Aorta (tissue), 5 donors: ENCODE data around the gene NAPA. TPM values are rescaled to one million over a fixed set of nuclear protein-coding genes. Genes with fewer than 3 reads are reported as not detected.

Experiments used
- ATAC-seq: fragments of 200-7000 bp; cut with Tn5 transposase; one replicate; pipeline ENCODE4 v1.9.1; 2022; ENCODE audit warnings: moderate library complexity; ENCODE audit not compliant: low FRiP score
- DNase-seq, 2 donors: peaks; one replicate each; pipeline ENCODE4 v3.0.0-alpha.2; 2020
- H3K27ac ChIP-seq, 2 donors: one replicate each; pipeline ENCODE4 v1.5.1; 2013; ENCODE audit warnings: low read length in 2 of 2, mild to moderate bottlenecking in 2 of 2, moderate library complexity in 2 of 2, control low read depth in 1 of 2, inconsistent platforms in 1 of 2, low read depth in 1 of 2
- H3K27me3 ChIP-seq, 2 donors: one replicate each; pipeline ENCODE4 v1.6.1; 2013; ENCODE audit warnings: control low read depth in 1 of 2, low read length in 1 of 2, mild to moderate bottlenecking in 1 of 2, moderate library complexity in 1 of 2; ENCODE audit not compliant: insufficient read depth in 2 of 2, control insufficient read depth in 1 of 2
- H3K36me3 ChIP-seq, 2 donors: one replicate each; pipeline ENCODE4 v1.6.1; 2013; ENCODE audit warnings: control low read depth in 1 of 2, low read length in 1 of 2, mild to moderate bottlenecking in 1 of 2; ENCODE audit not compliant: insufficient read depth in 2 of 2, control insufficient read depth in 1 of 2
- H3K4me1 ChIP-seq, 2 donors: one replicate each; pipeline ENCODE4 v1.6.1; 2013; ENCODE audit warnings: low read length in 2 of 2, control low read depth in 1 of 2, mild to moderate bottlenecking in 1 of 2, moderate library complexity in 1 of 2; ENCODE audit not compliant: insufficient read depth in 2 of 2, control insufficient read depth in 1 of 2
- H3K4me3 ChIP-seq, 2 donors: one replicate each; pipeline ENCODE4 v1.5.1; 2013; ENCODE audit warnings: low read length in 2 of 2, control low read depth in 1 of 2, mild to moderate bottlenecking in 1 of 2
- H3K9me3 ChIP-seq: one replicate; pipeline ENCODE4 v1.6.1; 2013; ENCODE audit warnings: mild to moderate bottlenecking, low read length; ENCODE audit not compliant: control insufficient read depth
- WGBS, 2 donors: extraction: QIAGEN DNeasy Blood & Tissue Kit; methylation state at CpG; one replicate each; pipeline ENCODE4 v1.1.7; 2013; 5-methylcytosine and 5-hydroxymethylcytosine counted together
- intact Hi-C, 2 donors: fragments of 100-400 bp; cut with DNase I; formaldehyde crosslinking; loops; one replicate each; pipeline versions ENCODE4 v1.14.2 to v1.15.0; 2022
- polyA plus RNA-seq, 2 donors: library from polyadenylated mRNA; stranded (reverse); fragments of 200-250 nt; gene quantifications; one replicate each; pipeline ENCODE4 v1.2.3, GENCODE V29; 2013
- total RNA-seq, 2 donors: library from RNA; stranded (reverse); fragmentation: NEBNext Ultra II Directional; extraction: Animal tissue kit (Norgen Biotek cat#: 25700); gene quantifications; one replicate each; pipeline ENCODE4 v1.2.1, GENCODE V29; 2021
- donor health status: healthy with polysubstance abuse.
- donor health status: Bipolar disorder and iron deficiency.
- donor health status: DM: no; HTN: no; CAD: no.
- donor health status: DM: no; HTN: no; CAD: no.
- donor health status: DM: yes; HTN: yes; CAD: no.

Gene NAPA
- total and polyA plus RNA-seq, 4 donors, result 61.7 to 94.0 (median 71.7) TPM

- DNase-seq (no peak), ATAC-seq (no peak)
- Histone ChIP-seq H3K4me3 (no peak overlapping the region), H3K9me3 (no peaks in the 10 kb centered on the region), H3K4me1 (no peaks in the 10 kb centered on the region), H3K27ac (no peak overlapping the region), H3K36me3 (no peaks in the 10 kb centered on the region), H3K27me3 (no peaks in the 10 kb centered on the region)
- WGBS, 2 donors, result 39 to 42% methylated on average over 14 of the region's 14 CpGs
- intact Hi-C loops, result no loop called here
Measured at GRCh38 chr19:47531640-47532387, 17.0 kb upstream of the NAPA start.

GRCh38 chr19:47529018-47529742 lies 14.3 kb upstream of the NAPA start:
- no peak overlapping the region for H3K4me3 ChIP-seq
- H3K36me3 ChIP-seq, result no peaks in the 10 kb centered on the region
- no peaks in the 10 kb centered on the region for H3K27me3 ChIP-seq
- ATAC-seq (no peak), DNase-seq (no peak)
- H3K9me3 ChIP-seq, result no peaks in the 10 kb centered on the region
- no peak overlapping the region for H3K27ac ChIP-seq
- intact Hi-C loops, result no loop called here
- 77 to 80% methylated on average over 16 of the region's 16 CpGs for WGBS, 2 donors
- H3K4me1 ChIP-seq, result no peaks in the 10 kb centered on the region

DNA sequence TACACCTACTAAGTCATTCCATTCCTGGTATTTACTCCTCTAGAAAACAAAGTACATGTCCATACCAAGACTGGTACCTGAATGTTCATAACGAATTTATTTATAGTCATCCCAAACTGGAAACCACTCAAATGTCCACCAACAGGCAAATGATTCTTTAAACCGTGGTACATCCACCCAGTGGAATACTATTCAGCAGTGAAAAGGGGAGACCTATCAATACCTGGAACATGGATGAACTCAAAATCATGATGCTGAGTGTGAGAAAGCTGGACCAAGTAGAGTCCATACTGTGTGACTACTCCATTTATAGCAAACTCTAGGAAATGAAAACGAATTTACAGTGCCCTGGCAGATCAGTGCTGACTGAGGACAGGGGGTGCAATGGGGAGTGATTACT lies 11.9 kb upstream of the NAPA start:
- ATAC-seq, result no peak
- no peak for DNase-seq
- H3K9me3 ChIP-seq, result no peaks in the 10 kb centered on the region
- intact Hi-C loops, result no loop called here
- H3K27me3 ChIP-seq, result no peaks in the 10 kb centered on the region
- no peaks in the 10 kb centered on the region for H3K4me1 ChIP-seq
- no peaks in the 10 kb centered on the region for H3K36me3 ChIP-seq
- no peak overlapping the region for H3K27ac ChIP-seq
- no peak overlapping the region for H3K4me3 ChIP-seq
- 73 to 82% methylated on average over 3 of the region's 3 CpGs for WGBS, 2 donors

GRCh38 chr19:47523473-47523872 lies 8.6 kb upstream of the NAPA start:
- ATAC-seq, result no peak

DNA sequence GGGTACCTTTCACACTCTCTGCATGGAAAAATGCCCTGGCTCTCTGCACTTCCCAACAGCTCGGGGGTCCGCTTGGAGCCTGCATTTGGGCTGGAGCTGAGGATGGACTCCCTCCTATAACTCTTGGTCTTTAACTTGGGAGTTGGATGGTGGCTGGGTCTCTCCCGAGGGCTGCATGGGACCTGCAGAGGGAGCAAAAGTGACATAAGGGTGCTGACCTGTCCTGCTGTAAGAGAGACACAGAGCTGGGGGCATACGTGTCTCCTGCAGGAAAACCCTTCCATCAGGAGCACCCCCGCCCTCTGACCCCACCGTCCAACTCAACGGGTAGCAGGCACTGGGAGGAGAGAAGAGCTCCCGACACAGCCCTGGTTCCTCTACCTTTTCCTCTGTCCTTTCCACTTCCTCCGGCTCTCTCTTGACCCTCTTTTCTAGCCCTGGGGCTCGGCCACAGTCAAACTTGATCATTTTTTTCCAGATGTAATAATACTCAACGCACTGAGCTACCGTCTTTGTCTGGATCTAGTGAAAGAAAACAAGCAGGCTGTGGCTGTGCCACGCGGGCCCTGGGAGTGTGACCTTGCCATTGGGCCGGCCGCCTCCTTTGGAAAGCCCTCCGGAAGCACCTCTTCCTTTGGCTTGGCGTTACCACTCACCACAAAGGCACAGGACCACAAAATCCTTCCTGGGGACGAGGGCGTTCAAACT lies 6.8 kb upstream of the NAPA start:
- intact Hi-C loops, result no loop called here
- no peak for DNase-seq
- Histone ChIP-seq H3K4me1 (no peaks in the 10 kb centered on the region), H3K36me3 (no peaks in the 10 kb centered on the region), H3K27ac (no peak overlapping the region), H3K9me3 (no peaks in the 10 kb centered on the region), H3K27me3 (no peaks in the 10 kb centered on the region), H3K4me3 (no peak overlapping the region)
- no peak for ATAC-seq
- 59 to 64% methylated on average over 20 of the region's 20 CpGs for WGBS, 2 donors

More at GRCh38 chr19:47523473-47523872, 8.6 kb upstream of the NAPA start:
- Histone ChIP-seq H3K4me3 (no peak overlapping the region), H3K36me3 (no peaks in the 10 kb centered on the region), H3K4me1 (no peaks in the 10 kb centered on the region), H3K9me3 (no peaks in the 10 kb centered on the region), H3K27me3 (no peaks in the 10 kb centered on the region), H3K27ac (no peak overlapping the region)
- WGBS, 2 donors, result 22 to 25% methylated on average over 7 of the region's 7 CpGs
- no peak for DNase-seq
- intact Hi-C loops, result no loop called here

GRCh38 chr19:47520839-47521238 lies 6.0 kb upstream of the NAPA start:
- no peak for DNase-seq
- ATAC-seq, result no peak
- Histone ChIP-seq H3K27me3 (no peaks in the 10 kb centered on the region), H3K9me3 (no peaks in the 10 kb centered on the region), H3K36me3 (no peaks in the 10 kb centered on the region), H3K4me1 (no peaks in the 10 kb centered on the region), H3K4me3 (no peak overlapping the region), H3K27ac (no peak overlapping the region)
- intact Hi-C loops, result no loop called here
- 53 to 63% methylated on average over 5 to 6 of the region's 6 CpGs for WGBS, 2 donors

- 75 to 82% methylated on average over 10 of the region's 10 CpGs for WGBS, 2 donors
- Histone ChIP-seq H3K27me3 (no peaks in the 10 kb centered on the region), H3K36me3 (no peaks in the 10 kb centered on the region), H3K4me3 (no peak overlapping the region), H3K9me3 (no peaks in the 10 kb centered on the region), H3K4me1 (no peaks in the 10 kb centered on the region), H3K27ac (no peak overlapping the region)
- intact Hi-C loops, result no loop called here
- DNase-seq, result no peak
- ATAC-seq, result no peak
Measured at GRCh38 chr19:47520343-47520806, 5.5 kb upstream of the NAPA start.

DNA sequence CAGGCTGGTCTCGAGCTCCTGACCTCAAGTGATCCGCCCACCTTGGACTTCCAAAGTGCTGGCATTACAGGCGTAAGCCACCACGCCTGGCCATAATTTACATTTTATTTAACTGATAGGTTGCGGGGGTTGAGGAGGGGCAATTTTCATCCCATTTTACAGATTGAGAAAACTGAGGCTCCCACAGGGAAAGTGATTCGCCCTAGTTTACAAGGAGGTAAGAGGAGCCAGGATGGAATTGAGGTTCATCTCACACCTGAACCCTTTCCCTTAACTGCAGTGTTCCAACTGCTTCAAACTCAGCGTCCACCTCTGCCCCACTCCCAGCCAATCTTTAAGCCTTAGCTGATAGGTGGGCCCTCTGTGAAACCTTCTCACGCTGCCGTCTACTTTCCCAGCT lies 4.0 kb upstream of the NAPA start:
- Histone ChIP-seq H3K27me3 (no peaks in the 10 kb centered on the region), H3K4me1 (no peaks in the 10 kb centered on the region), H3K36me3 (no peaks in the 10 kb centered on the region), H3K4me3 (no peak overlapping the region), H3K9me3 (no peaks in the 10 kb centered on the region), H3K27ac (no peak overlapping the region)
- ATAC-seq, result no peak
- DNase-seq, result no peak
- intact Hi-C loops, result loop anchor here (5.0 to 10.0 kb wide), 3 partner anchors 86 to 244 kb away; partner anchors contain the start of genes BICRA (in 1 of the 2) and INAFM1 (in 1 of the 2)
- 84 to 85% methylated on average over 9 of the region's 9 CpGs for WGBS, 2 donors
